ENCODE data around the gene EFCAB12. TPM values are rescaled to one million over a fixed set of nuclear protein-coding genes. Genes with fewer than 3 reads are reported as not detected.
"Not testable (repeated sequence)": the region's sequence is repeated elsewhere in the genome, so short reads cannot be mapped to it uniquely, and the experiment has no call there.

EFCAB12 gene
- polyA plus RNA-seq, 2 of the 4 experiments (the other 2 are of a cell fraction): 0.62 to 1.1 TPM

- no peak overlapping the region for H3K27ac ChIP-seq
- H3K4me2 ChIP-seq: no peak overlapping the region
- no peaks in the 10 kb centered on the region for H3K9me3 ChIP-seq
- ATAC-seq (peak in 1 of 2 experiments; percentile 16; a peak in 1 of 6 replicates), FAIRE-seq (no peak), DNase-seq (ENCODE audit: low read depth in 1 of 2, low spot score in 1 of 2) (no peak)
- 88% methylated on average over 6 of the region's 16 CpGs for WGBS (ENCODE audit: missing lambda C conversion rate)
- TF ChIP-seq POLR2A (IDR thresholded peaks at IDR 0.05; ENCODE audit: low read length) (no peak), BCL3 (IDR thresholded peaks at IDR 0.05) (no peak), CEBPB (IDR thresholded peaks at IDR 0.05) (no peak), HOXB13 (CRISPR knock-in tag; IDR thresholded peaks at IDR 0.05; ENCODE audit: low read depth) (no peak), MAZ (IDR thresholded peaks at IDR 0.05; ENCODE audit: borderline replicate concordance, low read depth, low read length) (no peak), SREBF2 (IDR thresholded peaks at IDR 0.05) (no peak), EHMT2 (IDR thresholded peaks at IDR 0.05; ENCODE audit: low read depth) (no peak)
- no peaks in the 10 kb centered on the region for H3K4me1 ChIP-seq
- H3K4me3 ChIP-seq: no peak overlapping the region
- ChIA-PET CTCF (interaction anchor here (1.6 kb wide), 1 partner anchor 17 kb away, joined by 7 read pairs; no protein-coding TSS in a partner anchor), POLR2A (no interaction called here)
Observed at GRCh38 chr3:129366312-129366831, 62.1 kb downstream of the EFCAB12 start.

- Histone ChIP-seq H3K27ac (no peak overlapping the region), H3K9me3 (no peaks in the 10 kb centered on the region), H3K4me3 (no peak overlapping the region), H3K4me2 (no peak overlapping the region), H3K4me1 (no peaks in the 10 kb centered on the region)
- ATAC-seq (peak in 1 of 2 experiments; percentile 46; a peak in 3 of 6 replicates), DNase-seq (ENCODE audit: low read depth in 1 of 2, low spot score in 1 of 2) (no peak), FAIRE-seq (no peak)
- TF ChIP-seq HOXB5 (CRISPR knock-in tag; IDR thresholded peaks at IDR 0.05) (no peak), ELK1 (IDR thresholded peaks at IDR 0.05; ENCODE audit: low read depth, low read length) (no peak), NR3C1 (IDR thresholded peaks at IDR 0.05) (no peak), ZSCAN20 (CRISPR knock-in tag; IDR thresholded peaks at IDR 0.05) (no peak), ZC3H11A (IDR thresholded peaks at IDR 0.05) (no peak), TP53 (CRISPR knock-in tag; IDR thresholded peaks at IDR 0.05) (no peak), SREBF2 (IDR thresholded peaks at IDR 0.05) (no peak), POLR2AphosphoS2 (conservative IDR thresholded peaks at IDR 0.05; ENCODE audit: low read length) (no peak), MAFK (IDR thresholded peaks at IDR 0.05; ENCODE audit: partially characterized antibody) (no peak), FOSL2 (IDR thresholded peaks at IDR 0.05) (no peak), FOSL2 (CRISPR knock-in tag; IDR thresholded peaks at IDR 0.05) (no peak), NPAS2 (CRISPR knock-in tag; IDR thresholded peaks at IDR 0.05; ENCODE audit: borderline replicate concordance) (no peak), HOXB13 (CRISPR knock-in tag; IDR thresholded peaks at IDR 0.05; ENCODE audit: low read depth) (no peak), KDM1A (IDR thresholded peaks at IDR 0.05; ENCODE audit: low read depth) (no peak), HDAC2 (IDR thresholded peaks at IDR 0.05) (no peak), CBX8 (IDR thresholded peaks at IDR 0.05) (no peak), RAD21 (conservative IDR thresholded peaks at IDR 0.05 in 1 of 2, IDR thresholded peaks at IDR 0.05 in 1 of 2) (no peak)
- 87% methylated on average over 10 of the region's 13 CpGs for WGBS (ENCODE audit: missing lambda C conversion rate)
- ChIA-PET CTCF (interaction anchor here (1.6 kb wide), 1 partner anchor 18 kb away, joined by 7 read pairs; no protein-coding TSS in a partner anchor), POLR2A (no interaction called here)
Observed at GRCh38 chr3:129365296-129366136, 62.9 kb downstream of the EFCAB12 start.

GRCh38 chr3:129364811-129365210, 63.6 kb downstream of the EFCAB12 start:
- ATAC-seq; H3K9me3 ChIP-seq; POLR2A ChIA-PET; H3K4me3 ChIP-seq; H3K4me2 ChIP-seq; DNase-seq (ENCODE audit: low read depth in 1 of 2, low spot score in 1 of 2); FAIRE-seq; H3K27ac ChIP-seq; H3K4me1 ChIP-seq: not testable (repeated sequence)
- CTCF ChIA-PET: interaction anchor here (1.2 kb wide), 1 partner anchor 11 kb away, joined by 3 read pairs; no protein-coding TSS in a partner anchor
- no CpG with 5 or more reads among the region's 2 CpGs for WGBS (ENCODE audit: missing lambda C conversion rate)

- H3K9me3 ChIP-seq; H3K4me3 ChIP-seq; ATAC-seq; DNase-seq (ENCODE audit: low read depth in 1 of 2, low spot score in 1 of 2); H3K4me2 ChIP-seq; H3K4me1 ChIP-seq; CTCF ChIA-PET; POLR2A ChIA-PET; FAIRE-seq; H3K27ac ChIP-seq: not testable (repeated sequence)
- 93% methylated on average over 15 of the region's 28 CpGs for WGBS (ENCODE audit: missing lambda C conversion rate)
Observed at GRCh38 chr3:129363356-129363755, 65.1 kb downstream of the EFCAB12 start.

All from A549 (cell line).